Measurements from ENCODE around the gene SNAPIN.

DNA sequence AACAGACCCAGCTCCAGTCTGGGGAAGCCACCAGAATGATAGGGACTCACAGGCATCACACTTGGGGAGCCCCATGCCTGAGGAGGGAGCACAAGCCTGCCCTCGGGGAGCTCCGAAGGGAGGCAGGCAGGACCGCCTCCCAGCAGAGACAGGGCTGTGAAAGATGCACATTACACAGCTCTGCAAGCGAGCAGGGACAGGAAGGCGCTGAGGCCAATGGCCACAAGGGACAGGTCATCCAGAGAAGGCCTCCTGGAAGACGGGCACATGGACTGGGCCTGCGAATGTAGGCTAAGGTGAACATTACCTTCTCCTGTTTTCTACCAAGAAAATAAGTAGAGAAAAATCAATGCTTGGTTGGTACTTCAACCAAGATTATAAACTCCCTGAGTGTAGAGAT lies 24.2 kb downstream of the SNAPIN start:
- TF ChIP-seq, protein P1, sequence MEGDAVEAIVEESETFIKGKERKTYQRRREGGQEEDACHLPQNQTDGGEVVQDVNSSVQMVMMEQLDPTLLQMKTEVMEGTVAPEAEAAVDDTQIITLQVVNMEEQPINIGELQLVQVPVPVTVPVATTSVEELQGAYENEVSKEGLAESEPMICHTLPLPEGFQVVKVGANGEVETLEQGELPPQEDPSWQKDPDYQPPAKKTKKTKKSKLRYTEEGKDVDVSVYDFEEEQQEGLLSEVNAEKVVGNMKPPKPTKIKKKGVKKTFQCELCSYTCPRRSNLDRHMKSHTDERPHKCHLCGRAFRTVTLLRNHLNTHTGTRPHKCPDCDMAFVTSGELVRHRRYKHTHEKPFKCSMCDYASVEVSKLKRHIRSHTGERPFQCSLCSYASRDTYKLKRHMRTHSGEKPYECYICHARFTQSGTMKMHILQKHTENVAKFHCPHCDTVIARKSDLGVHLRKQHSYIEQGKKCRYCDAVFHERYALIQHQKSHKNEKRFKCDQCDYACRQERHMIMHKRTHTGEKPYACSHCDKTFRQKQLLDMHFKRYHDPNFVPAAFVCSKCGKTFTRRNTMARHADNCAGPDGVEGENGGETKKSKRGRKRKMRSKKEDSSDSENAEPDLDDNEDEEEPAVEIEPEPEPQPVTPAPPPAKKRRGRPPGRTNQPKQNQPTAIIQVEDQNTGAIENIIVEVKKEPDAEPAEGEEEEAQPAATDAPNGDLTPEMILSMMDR (IDR thresholded peaks at IDR 0.05 in 4 of 5, conservative IDR thresholded peaks at IDR 0.05 in 1 of 5) = no peak
- no peak for TF ChIP-seq POLR2A (IDR thresholded peaks at IDR 0.05)

Measured in gastrocnemius medialis (tissue), 4 donors.